Endothelial cell of umbilical vein (primary cell): Measurements from ENCODE around the gene MUC13.

Experiments used
- MAX ChIP-seq: IDR thresholded peaks from 2 replicates; pipeline ENCODE4 v1.6.1; 2011; ENCODE audit not compliant: insufficient read depth, insufficient read length
- POLR2A ChIP-seq: IDR thresholded peaks from 2 replicates; pipeline ENCODE4 v1.6.1; 2012; ENCODE audit warnings: low read depth, mild to moderate bottlenecking, control low read depth, low read length
- TF ChIP-seq, protein P1 (sequence below), 2 donors: IDR thresholded peaks; 1 replicate in 1 of 2; 2 replicates in 1 of 2; pipeline ENCODE4 v1.5.1; 2011; ENCODE audit warnings: low read length in 2 of 2, mild to moderate bottlenecking in 2 of 2, moderate library complexity in 2 of 2, control low read depth in 1 of 2, inconsistent platforms in 1 of 2, low read depth in 1 of 2; ENCODE audit not compliant: insufficient read depth in 1 of 2; ENCODE audit errors: extremely low read depth in 1 of 2

GRCh38 chr3:124887932-124888298 is 46.6 kb downstream of the MUC13 start:
- TF ChIP-seq, protein P1, sequence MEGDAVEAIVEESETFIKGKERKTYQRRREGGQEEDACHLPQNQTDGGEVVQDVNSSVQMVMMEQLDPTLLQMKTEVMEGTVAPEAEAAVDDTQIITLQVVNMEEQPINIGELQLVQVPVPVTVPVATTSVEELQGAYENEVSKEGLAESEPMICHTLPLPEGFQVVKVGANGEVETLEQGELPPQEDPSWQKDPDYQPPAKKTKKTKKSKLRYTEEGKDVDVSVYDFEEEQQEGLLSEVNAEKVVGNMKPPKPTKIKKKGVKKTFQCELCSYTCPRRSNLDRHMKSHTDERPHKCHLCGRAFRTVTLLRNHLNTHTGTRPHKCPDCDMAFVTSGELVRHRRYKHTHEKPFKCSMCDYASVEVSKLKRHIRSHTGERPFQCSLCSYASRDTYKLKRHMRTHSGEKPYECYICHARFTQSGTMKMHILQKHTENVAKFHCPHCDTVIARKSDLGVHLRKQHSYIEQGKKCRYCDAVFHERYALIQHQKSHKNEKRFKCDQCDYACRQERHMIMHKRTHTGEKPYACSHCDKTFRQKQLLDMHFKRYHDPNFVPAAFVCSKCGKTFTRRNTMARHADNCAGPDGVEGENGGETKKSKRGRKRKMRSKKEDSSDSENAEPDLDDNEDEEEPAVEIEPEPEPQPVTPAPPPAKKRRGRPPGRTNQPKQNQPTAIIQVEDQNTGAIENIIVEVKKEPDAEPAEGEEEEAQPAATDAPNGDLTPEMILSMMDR (IDR thresholded peaks at IDR 0.05; ENCODE audit: extremely low read depth in 1 of 2, insufficient read depth in 1 of 2, low read depth in 1 of 2, low read length in 2 of 2), result no peak
- no peak for TF ChIP-seq POLR2A
- TF ChIP-seq MAX, result no peak
